GM19463 (cell line): Measurements from ENCODE around the gene RAB18.
"Not testable (repeated sequence)": the region's sequence is repeated elsewhere in the genome, so short reads cannot be mapped to it uniquely, and the experiment has no call there.

Experiments used
- ATAC-seq: cut with Tn5 transposase; IDR thresholded peaks from one replicate; pipeline ENCODE4 v1.9.1; 2021; ENCODE audit warnings: mild to moderate bottlenecking, moderate library complexity; ENCODE audit not compliant: unreplicated experiment

The RAB18 gene

DNA sequence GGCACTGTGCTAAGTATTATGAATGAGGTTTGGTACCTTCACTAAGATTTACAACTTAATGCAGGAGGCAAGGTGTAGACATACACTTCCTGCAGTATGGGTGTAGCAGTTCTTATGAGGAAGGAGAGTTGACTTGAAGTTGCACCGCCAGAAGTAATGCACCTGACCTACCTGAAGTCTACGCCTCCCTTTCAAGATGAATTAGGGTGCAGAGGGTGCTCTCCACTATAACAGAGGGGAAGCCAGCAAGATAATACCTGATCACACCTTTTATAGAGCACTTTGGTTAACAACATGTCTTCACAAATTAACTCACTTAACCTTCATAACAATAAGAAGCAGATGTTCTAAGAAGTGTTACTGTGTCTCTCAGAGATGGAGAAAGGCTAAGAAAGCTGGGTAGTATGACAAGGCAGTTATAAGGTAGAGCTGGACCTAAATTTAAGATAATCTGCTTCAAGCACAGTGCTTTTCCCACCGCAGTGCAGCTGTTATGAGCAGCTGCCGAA is 552 bp upstream of the RAB18 start:
- no peak for ATAC-seq

DNA sequence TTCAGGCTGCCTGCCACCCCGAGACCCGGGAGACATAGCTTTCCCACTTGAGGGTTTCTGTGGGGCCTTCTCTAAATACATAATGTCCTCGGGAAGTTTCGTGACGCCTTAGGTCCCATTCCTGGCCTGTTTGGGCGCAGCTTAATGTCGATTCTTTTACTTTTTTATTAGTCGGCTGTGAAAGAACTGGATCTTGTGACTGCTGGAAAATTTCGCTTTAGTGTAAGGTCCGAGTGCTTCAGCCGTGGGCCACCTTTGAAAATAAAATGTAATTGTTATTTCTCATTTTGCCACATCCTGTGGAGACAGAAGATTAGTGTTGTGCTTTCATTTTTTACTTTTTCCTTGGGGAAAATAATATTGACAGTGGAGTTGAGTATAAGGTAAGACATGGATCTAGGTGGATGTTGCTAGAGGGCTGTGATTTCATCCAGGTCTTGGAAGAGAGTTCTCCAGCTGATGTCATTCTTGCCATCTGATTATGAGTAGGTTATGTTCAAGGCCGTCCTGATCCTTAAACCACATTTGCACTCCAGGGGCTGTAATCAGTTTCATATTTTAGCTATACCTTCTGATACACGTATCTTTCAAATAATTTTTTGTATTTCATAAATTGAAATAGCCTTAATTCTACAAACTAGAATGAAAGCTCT is 830 bp downstream of the RAB18 start:
- ATAC-seq: no peak

DNA sequence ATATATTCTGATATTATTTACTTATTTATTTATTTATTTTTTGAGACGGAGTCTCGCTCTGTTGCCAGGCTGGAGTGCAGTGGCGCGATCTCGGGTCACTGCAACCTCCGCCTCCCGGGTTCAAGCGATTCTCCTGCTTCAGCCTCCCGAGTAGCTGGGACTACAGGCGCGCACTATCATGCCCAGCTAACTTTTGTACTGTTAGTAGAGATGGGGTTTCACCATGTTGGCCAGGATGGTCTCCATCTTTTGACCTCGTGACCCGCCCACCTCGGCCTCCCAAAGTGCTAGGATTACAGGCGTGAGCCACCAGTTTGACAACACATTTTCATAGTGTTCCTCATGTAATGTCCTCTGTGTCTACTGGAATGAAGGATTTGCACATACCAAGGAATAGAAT is 1.4 kb downstream of the RAB18 start:
- ATAC-seq: not testable (repeated sequence)

GRCh38 chr10:27506280-27506679 is 2.2 kb downstream of the RAB18 start:
- ATAC-seq: no peak

- ATAC-seq: no peak
Measured at GRCh38 chr10:27512548-27512947, 8.4 kb downstream of the RAB18 start.

DNA sequence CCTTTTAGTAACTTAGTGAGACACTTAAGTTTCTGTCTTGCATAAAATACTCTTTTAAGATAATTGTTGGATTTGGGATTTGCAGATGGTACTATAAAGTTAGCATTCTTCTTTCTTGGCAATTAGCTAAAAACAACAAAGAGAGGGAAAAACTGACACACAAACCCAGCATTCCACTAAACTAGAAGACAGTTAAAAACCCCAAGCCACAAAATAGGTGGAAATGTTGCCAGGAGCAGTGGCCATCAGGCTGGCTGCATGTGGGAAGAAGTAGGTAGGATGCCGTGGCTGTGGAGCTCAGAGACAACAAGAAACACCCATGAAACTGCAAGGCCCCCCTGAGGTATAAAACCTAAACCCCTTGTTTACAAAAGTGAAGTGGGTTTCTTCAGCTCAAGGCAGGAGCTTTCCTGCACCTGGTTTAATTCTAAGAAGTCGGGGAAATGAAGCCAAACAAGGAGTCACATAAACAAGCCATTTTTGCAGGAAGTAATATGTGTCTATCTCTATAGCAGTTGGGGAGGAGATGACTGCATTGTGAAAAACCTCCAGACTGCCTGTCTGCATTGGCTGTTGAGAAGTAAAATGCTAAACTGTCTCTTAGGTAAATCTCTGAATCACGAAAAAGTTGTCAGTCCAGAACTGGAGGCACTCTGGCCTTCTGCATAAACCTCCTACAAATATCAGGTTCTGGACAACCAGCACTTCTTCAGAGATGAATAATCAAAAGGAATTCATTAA is 9.5 kb downstream of the RAB18 start:
- no peak for ATAC-seq

- ATAC-seq: no peak
Measured at GRCh38 chr10:27514243-27514642, 10.1 kb downstream of the RAB18 start.

GRCh38 chr10:27518261-27518660 is 14.2 kb downstream of the RAB18 start:
- ATAC-seq: no peak

DNA sequence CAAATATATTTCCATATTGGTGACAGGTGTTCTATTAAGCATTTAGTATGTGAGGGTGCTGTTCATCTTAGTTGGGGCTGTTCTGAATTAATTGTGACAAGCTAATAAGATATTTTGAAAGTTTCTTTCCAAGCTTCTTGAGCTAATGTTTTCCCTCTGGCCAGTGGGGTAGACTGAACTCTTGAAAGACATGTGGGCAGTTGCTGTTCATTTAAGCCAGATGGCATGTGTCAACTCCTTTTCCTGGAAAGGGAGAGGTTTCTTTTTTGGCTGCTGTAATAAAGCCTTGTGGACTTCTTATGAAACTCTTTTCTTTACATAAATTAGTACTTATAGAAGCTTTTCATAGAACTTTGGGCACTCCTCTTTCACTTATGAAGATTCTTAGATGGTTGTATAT is 21.7 kb downstream of the RAB18 start:
- no peak for ATAC-seq

- ATAC-seq: no peak
Measured at GRCh38 chr10:27526242-27526641, 22.1 kb downstream of the RAB18 start.

GRCh38 chr10:27527666-27528295 is 23.7 kb downstream of the RAB18 start:
- ATAC-seq: no peak

GRCh38 chr10:27529010-27529783 is 25.1 kb downstream of the RAB18 start:
- no peak for ATAC-seq

DNA sequence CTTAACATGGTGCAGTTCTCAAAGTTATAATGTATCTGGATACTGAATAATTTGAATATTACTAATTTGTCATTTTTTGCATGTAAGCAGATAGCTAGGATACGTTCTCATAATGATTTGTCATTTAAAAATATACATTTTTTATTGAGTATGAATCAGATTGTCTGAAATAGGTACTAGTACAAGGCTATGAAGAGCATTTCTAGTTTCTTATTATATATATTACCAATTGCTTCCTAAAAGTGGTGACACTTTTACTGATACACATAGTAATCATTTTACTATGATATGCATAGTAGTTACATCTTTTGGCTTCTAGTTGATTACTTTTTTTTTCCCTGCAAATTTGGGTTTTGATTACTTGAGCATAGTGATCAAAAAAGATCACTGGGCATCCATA is 26.4 kb downstream of the RAB18 start:
- ATAC-seq: no peak

GRCh38 chr10:27531336-27531847 is 27.3 kb downstream of the RAB18 start:
- ATAC-seq: no peak

DNA sequence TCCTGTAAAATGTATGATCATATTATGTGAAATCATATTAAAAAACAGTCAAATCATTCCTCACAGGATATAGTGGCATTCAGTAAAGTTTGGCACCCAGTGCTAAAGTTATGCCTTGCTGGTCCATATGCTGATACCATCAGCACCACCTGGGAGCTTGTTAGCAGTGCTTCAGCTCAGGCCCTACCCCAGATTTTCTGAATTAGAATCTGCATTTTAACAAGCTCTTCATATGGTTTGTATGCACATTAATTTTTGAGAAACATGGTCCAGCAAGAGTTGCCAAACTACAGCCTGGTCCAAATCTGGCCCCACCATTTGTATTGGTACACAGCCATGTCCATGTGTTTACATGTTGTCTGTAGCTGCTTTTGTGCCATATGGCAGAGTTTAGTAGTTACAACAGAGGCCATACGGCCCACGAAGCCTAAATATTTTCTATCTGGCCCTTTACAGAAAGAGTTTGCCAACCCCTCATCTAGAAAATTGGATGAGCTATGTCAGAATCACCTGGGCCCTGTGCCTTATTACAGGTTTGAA is 30.1 kb downstream of the RAB18 start:
- ATAC-seq: no peak

DNA sequence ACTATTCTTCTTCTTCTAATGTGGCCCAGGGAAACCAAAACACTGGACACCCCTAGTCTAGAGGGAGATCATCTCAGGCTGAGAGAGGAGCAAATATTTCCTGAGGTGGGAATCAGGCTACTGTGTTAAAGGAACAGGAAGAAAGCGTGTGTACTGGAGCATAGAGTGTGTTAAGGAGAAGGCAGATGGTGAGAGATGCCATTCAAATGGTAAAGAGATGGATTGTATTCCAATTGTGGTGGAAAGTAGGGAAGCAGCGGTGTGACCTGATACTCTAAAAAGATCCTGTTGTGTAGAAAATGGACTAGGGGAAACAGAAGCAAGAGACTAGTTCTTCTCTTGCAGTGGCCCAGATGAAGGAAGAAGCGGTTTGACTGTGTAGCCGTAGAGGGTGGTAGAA is 31.2 kb downstream of the RAB18 start:
- no peak for ATAC-seq

- ATAC-seq: peak; percentile 51
Measured at GRCh38 chr10:27536437-27536836, 32.3 kb downstream of the RAB18 start.

DNA sequence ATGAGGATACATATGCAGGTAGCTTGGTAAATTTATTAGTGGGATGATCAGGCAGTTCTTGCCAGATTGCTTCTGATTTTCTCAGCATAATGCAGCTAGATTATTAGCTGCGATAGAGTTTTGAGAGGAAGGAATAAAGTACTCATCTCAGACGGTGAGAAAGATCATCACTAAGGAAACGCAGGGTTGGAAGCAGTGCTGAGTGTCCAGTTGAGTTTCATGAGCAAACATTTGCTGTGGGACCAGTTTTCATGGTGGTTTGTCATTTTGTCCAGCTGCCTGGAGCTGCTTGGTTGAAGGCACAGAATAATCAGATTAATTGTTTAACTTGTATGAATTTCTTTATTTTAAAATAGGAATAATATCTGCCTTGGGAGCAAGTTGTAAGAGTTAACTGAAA is 33.1 kb downstream of the RAB18 start:
- no peak for ATAC-seq

DNA sequence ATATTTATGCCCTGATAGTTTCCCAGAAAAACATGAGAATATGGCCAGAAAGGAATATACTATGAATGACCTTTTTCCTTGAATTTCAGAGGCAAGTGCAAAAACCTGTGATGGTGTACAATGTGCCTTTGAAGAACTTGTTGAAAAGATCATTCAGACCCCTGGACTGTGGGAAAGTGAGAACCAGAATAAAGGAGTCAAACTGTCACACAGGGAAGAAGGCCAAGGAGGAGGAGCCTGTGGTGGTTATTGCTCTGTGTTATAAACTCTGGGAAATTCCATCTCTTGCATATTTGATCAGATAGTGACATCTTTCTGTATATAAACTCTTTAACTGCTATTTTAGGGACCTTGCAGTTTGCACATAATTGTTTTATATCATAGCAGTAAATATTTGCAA is 33.7 kb downstream of the RAB18 start:
- no peak for ATAC-seq

- ATAC-seq: no peak
Measured at GRCh38 chr10:27540672-27541071, 36.6 kb downstream of the RAB18 start.
